CD14-positive monocyte (primary cell): Measurements from ENCODE around the gene SLC37A4. TPM values are rescaled to one million over a fixed set of nuclear protein-coding genes. Genes with fewer than 3 reads are reported as not detected.
"Not testable (repeated sequence)": the region's sequence is repeated elsewhere in the genome, so short reads cannot be mapped to it uniquely, and the experiment has no call there.

Source experiments
- DNase-seq, 3 donors: peaks; one replicate each; pipeline ENCODE4 v3.0.0-alpha.2; 2011 to 2022
- H2AFZ ChIP-seq: 2 replicates; pipeline ENCODE4 v1.6.0; 2012; ENCODE audit warnings: mild to moderate bottlenecking, low read depth, low read length, inconsistent platforms; ENCODE audit not compliant: insufficient read depth, poor library complexity, severe bottlenecking
- H3K27ac ChIP-seq, 2 donors: 1 replicate in 1 of 2; 2 replicates in 1 of 2; pipeline ENCODE4 v1.5.1; 2012 to 2013; ENCODE audit warnings: low read length in 2 of 2, control low read depth in 1 of 2, inconsistent platforms in 1 of 2, low read depth in 1 of 2, mild to moderate bottlenecking in 1 of 2
- H3K27me3 ChIP-seq, 2 donors: one replicate each; pipeline versions ENCODE4 v1.6.0 to v1.6.1; 2011 to 2013; ENCODE audit warnings: low read length in 2 of 2; ENCODE audit not compliant: control insufficient read depth in 2 of 2, insufficient read depth in 2 of 2
- H3K36me3 ChIP-seq, 2 donors: replicated peaks in 1 of 2; 1 replicate in 1 of 2; 2 replicates in 1 of 2; pipeline versions ENCODE4 v1.5.1 to v1.6.1; 2012 to 2013; ENCODE audit warnings: low read length in 2 of 2, control low read depth in 1 of 2, inconsistent platforms in 1 of 2, mild to moderate bottlenecking in 1 of 2; ENCODE audit not compliant: insufficient read depth in 2 of 2, control insufficient read depth in 1 of 2
- H3K4me1 ChIP-seq, 2 donors: 1 replicate in 1 of 2; 2 replicates in 1 of 2; pipeline versions ENCODE4 v1.5.1 to v1.6.1; 2012 to 2013; ENCODE audit warnings: low read length in 2 of 2, control low read depth in 1 of 2, inconsistent platforms in 1 of 2, mild to moderate bottlenecking in 1 of 2, moderate library complexity in 1 of 2; ENCODE audit not compliant: insufficient read depth in 2 of 2, control insufficient read depth in 1 of 2
- H3K4me2 ChIP-seq: replicated peaks from 2 replicates; pipeline ENCODE3; 2012; ENCODE audit warnings: low read length, moderate library complexity, mild to moderate bottlenecking; ENCODE audit not compliant: poor library complexity, severe bottlenecking; ENCODE audit errors: extremely low read depth
- H3K4me3 ChIP-seq, 3 experiments: fragments of 200-600 bp in 1 of 3; sonication (generic) in 1 of 3; replicated peaks in 1 of 3; 1 replicate in 2 of 3; 2 replicates in 1 of 3; pipeline ENCODE4 v1.5.1; 2011 to 2013; ENCODE audit warnings: low read length in 3 of 3, mild to moderate bottlenecking in 3 of 3, control low read depth in 2 of 3, low read depth in 2 of 3, inconsistent platforms in 1 of 3, moderate library complexity in 1 of 3
- H3K79me2 ChIP-seq: 2 replicates; pipeline ENCODE4 v1.6.0; 2012; ENCODE audit warnings: mild to moderate bottlenecking, control low read depth, inconsistent platforms, low read length, moderate library complexity; ENCODE audit not compliant: insufficient read depth
- H3K9ac ChIP-seq: 2 replicates; pipeline ENCODE4 v1.6.0; 2017; ENCODE audit warnings: low read length, mild to moderate bottlenecking; ENCODE audit not compliant: insufficient read depth, poor library complexity, severe bottlenecking
- H3K9me3 ChIP-seq, 2 donors: replicated peaks in 1 of 2; 1 replicate in 1 of 2; 2 replicates in 1 of 2; pipeline versions ENCODE4 v1.5.1 to v1.6.1; 2012 to 2013; ENCODE audit warnings: low read length in 2 of 2, control low read depth in 1 of 2; ENCODE audit not compliant: control insufficient read depth in 1 of 2, insufficient read depth in 1 of 2
- H4K20me1 ChIP-seq: 2 replicates; pipeline ENCODE4 v1.6.0; 2012; ENCODE audit warnings: mild to moderate bottlenecking, low read length, control low read depth, moderate library complexity; ENCODE audit not compliant: insufficient read depth
- H3K27ac Mint-ChIP-seq, 7 donors: one replicate each; pipeline ENCODE4 v1.8.0; 2020; ENCODE audit warnings: mild to moderate bottlenecking in 7 of 7, mixed read lengths in 7 of 7, moderate library complexity in 6 of 7, inconsistent platforms in 2 of 7
- H3K27me3 Mint-ChIP-seq, 3 donors: one replicate each; pipeline ENCODE4 v1.8.0; 2021 to 2022; ENCODE audit warnings: low read depth in 3 of 3, mild to moderate bottlenecking in 3 of 3, mixed read lengths in 3 of 3, moderate library complexity in 3 of 3, inconsistent platforms in 1 of 3
- H3K36me3 Mint-ChIP-seq, 2 donors: one replicate each; pipeline ENCODE4 v1.8.0; 2020; ENCODE audit warnings: mixed read lengths in 2 of 2, inconsistent platforms in 1 of 2, mild to moderate bottlenecking in 1 of 2
- H3K4me1 Mint-ChIP-seq: one replicate; pipeline ENCODE4 v1.8.0; 2020; ENCODE audit warnings: mild to moderate bottlenecking, mixed read lengths
- H3K4me3 Mint-ChIP-seq, 2 donors: one replicate each; pipeline ENCODE4 v1.8.0; 2020; ENCODE audit warnings: mild to moderate bottlenecking in 2 of 2, mixed read lengths in 2 of 2, moderate library complexity in 1 of 2
- H3K9me3 Mint-ChIP-seq, 7 donors: one replicate each; pipeline ENCODE4 v1.8.0; 2020 to 2022; ENCODE audit warnings: mixed read lengths in 7 of 7, mild to moderate bottlenecking in 6 of 7, moderate library complexity in 6 of 7, inconsistent platforms in 2 of 7
- CTCF ChIP-seq: fragments of 200-600 bp; IDR thresholded peaks from one replicate; pipeline ENCODE4 v1.8.0; 2022; ENCODE audit warnings: antibody characterized with exemption, mild to moderate bottlenecking
- WGBS: methylation state at CpG from one replicate; pipeline ENCODE4 v1.1.5; 2013; ENCODE audit warnings: missing lambda C conversion rate; ENCODE audit not compliant: insufficient coverage; 5-methylcytosine and 5-hydroxymethylcytosine counted together
- intact Hi-C, 2 donors: fragments of 100-400 bp; cut with micrococcal nuclease; formaldehyde crosslinking; loops; one replicate each; pipeline versions ENCODE4 v1.15.0 to v1.15.1; 2023
- polyA plus RNA-seq, 3 donors: library from polyadenylated mRNA; depleted of rRNA in 1 of 3; unstranded in 2 of 3; stranded (reverse) in 1 of 3; fragments of 300-500 nt in 2 of 3; fragments of >200 nt in 1 of 3; fragmentation: Illumina TruSeq in 2 of 3; gene quantifications; 1 replicate in 2 of 3; 2 replicates in 1 of 3; pipeline ENCODE4 v1.2.3, GENCODE V29; 2012 to 2021

The SLC37A4 gene
- polyA plus RNA-seq, 3 donors = 5.9 to 8.0 (median 7.2) TPM

- no peak overlapping the region for H3K9ac ChIP-seq
- intact Hi-C loops = no loop called here
- no peak overlapping the region for H3K27ac Mint-ChIP-seq
- no peaks in the 10 kb centered on the region for H3K9me3 Mint-ChIP-seq
- H3K9me3 ChIP-seq = no peaks in the 10 kb centered on the region
- H3K27ac ChIP-seq = no peak overlapping the region
- no peak overlapping the region for H3K4me2 ChIP-seq
- H4K20me1 ChIP-seq = no peaks in the 10 kb centered on the region
- no peak overlapping the region for H3K4me3 Mint-ChIP-seq
- H3K27me3 ChIP-seq = no peaks in the 10 kb centered on the region
- H3K4me3 ChIP-seq = no peak overlapping the region
- peaks cover 19 to 23% of the 10 kb centered on the region in 2 donors for H3K4me1 ChIP-seq
- no peak overlapping the region for H2AFZ ChIP-seq
- peaks cover 38% of the 10 kb centered on the region for H3K79me2 ChIP-seq
- peaks cover 25% of the 10 kb centered on the region for H3K4me1 Mint-ChIP-seq
- peaks cover 0 to 2% (median 0%) of the 10 kb centered on the region in 3 donors for H3K27me3 Mint-ChIP-seq
- no peak for TF ChIP-seq CTCF
- DNase-seq = no peak
- peaks cover 0 to 5% of the 10 kb centered on the region in 2 donors for H3K36me3 ChIP-seq
- WGBS = 100% methylated on average over 1 of the region's 3 CpGs
- peaks cover 12 to 23% of the 10 kb centered on the region in 2 donors for H3K36me3 Mint-ChIP-seq
Measured at GRCh38 chr11:119061256-119061655, 30.6 kb upstream of the SLC37A4 start.

DNA sequence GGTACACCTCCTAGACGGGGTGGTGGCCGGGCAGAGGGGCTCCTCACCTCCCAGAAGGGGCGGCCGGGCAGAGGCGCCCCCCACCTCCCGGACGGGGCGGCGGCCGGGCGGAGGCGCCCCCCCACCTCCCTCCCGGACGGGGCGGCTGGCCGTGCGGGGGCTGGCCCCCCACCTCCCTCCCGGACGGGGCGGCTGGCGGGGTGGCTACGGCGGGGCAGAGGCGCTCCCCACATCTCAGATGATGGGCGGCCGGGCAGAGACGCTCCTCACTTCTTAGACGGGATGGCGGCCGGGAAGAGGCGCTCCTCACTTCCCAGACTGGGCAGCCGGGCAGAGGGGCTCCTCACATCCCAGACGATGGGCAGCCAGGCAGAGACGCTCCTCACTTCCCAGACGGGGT is 28.5 kb upstream of the SLC37A4 start:
- peaks cover 30% of the 10 kb centered on the region for H3K79me2 ChIP-seq
- intact Hi-C loops, H3K4me2 ChIP-seq, H3K4me3 ChIP-seq, H2AFZ ChIP-seq, H3K9me3 Mint-ChIP-seq, H3K4me3 Mint-ChIP-seq, DNase-seq, H4K20me1 ChIP-seq, H3K9ac ChIP-seq, H3K27ac ChIP-seq, H3K9me3 ChIP-seq, H3K27me3 ChIP-seq, H3K27me3 Mint-ChIP-seq: not testable (repeated sequence)
- H3K4me1 Mint-ChIP-seq = peaks cover 24% of the 10 kb centered on the region
- no CpG with 5 or more reads among the region's 35 CpGs for WGBS
- peaks cover 12 to 19% of the 10 kb centered on the region in 2 donors for H3K36me3 ChIP-seq
- H3K4me1 ChIP-seq = peaks cover 17 to 22% of the 10 kb centered on the region in 2 donors
- H3K36me3 Mint-ChIP-seq = peaks cover 18 to 33% of the 10 kb centered on the region in 2 donors
- H3K27ac Mint-ChIP-seq = peak overlapping the region in 1 of 7 donors; percentile 48
